ENCODE data around the gene LRRC7.

GRCh38 chr1:69573911-69574310 lies 6.2 kb downstream of the LRRC7 start:
- no peak for TF ChIP-seq MAX (IDR thresholded peaks at IDR 0.05)
- no peak for TF ChIP-seq EGR1 (IDR thresholded peaks at IDR 0.05)
- TF ChIP-seq NFIC (IDR thresholded peaks at IDR 0.05): no peak
- TF ChIP-seq REST (IDR thresholded peaks at IDR 0.05; ENCODE audit: low read depth): no peak
- no peak for TF ChIP-seq EP300 (IDR thresholded peaks at IDR 0.05; ENCODE audit: borderline replicate concordance)
- no peak for TF ChIP-seq USF1 (IDR thresholded peaks at IDR 0.05)
- TF ChIP-seq YY1 (IDR thresholded peaks at IDR 0.05; ENCODE audit: low read depth): no peak
- no peak for TF ChIP-seq TCF12 (IDR thresholded peaks at IDR 0.05; ENCODE audit: low read depth)
- TF ChIP-seq RAD21 (IDR thresholded peaks at IDR 0.05; ENCODE audit: low read depth): no peak
- TF ChIP-seq CEBPB (IDR thresholded peaks at IDR 0.05): no peak
- no peak for TF ChIP-seq CREB1 (IDR thresholded peaks at IDR 0.05; ENCODE audit: low read depth)
- TF ChIP-seq TAF1 (IDR thresholded peaks at IDR 0.05; ENCODE audit: low read depth): no peak
